Keratinocyte (primary cell): ENCODE results near the gene PITPNC1. TPM values are rescaled to one million over a fixed set of nuclear protein-coding genes. Genes with fewer than 3 reads are reported as not detected.

Experiments used
- DNase-seq: peaks from one replicate; pipeline ENCODE4 v3.0.0-alpha.2; 2011; ENCODE audit warnings: low read depth, missing footprints, low spot score
- FAIRE-seq: peaks from 2 replicates; lab custom pipeline; 2011; peaks lifted over from hg19 to GRCh38; lab: Jason Lieb, UNC
- H2AFZ ChIP-seq: 2 replicates; pipeline ENCODE4 v1.6.0; 2012; ENCODE audit warnings: low read length, control low read depth, inconsistent platforms; ENCODE audit not compliant: control insufficient read depth
- H3K27ac ChIP-seq: 2 replicates; pipeline ENCODE4 v1.5.1; 2011; ENCODE audit warnings: low read length; ENCODE audit not compliant: control insufficient read depth, insufficient read depth
- H3K27me3 ChIP-seq: 3 replicates; pipeline ENCODE4 v1.6.0; 2011; ENCODE audit warnings: low read length; ENCODE audit not compliant: control insufficient read depth, insufficient read depth; ENCODE audit errors: extremely low read depth
- H3K36me3 ChIP-seq, 2 experiments: 2 replicates in 1 of 2; 3 replicates in 1 of 2; pipeline ENCODE4 v1.5.1; 2011; ENCODE audit warnings: low read length in 2 of 2, mild to moderate bottlenecking in 1 of 2; ENCODE audit not compliant: control insufficient read depth in 2 of 2, insufficient read depth in 2 of 2; ENCODE audit errors: extremely low read depth in 1 of 2
- H3K4me1 ChIP-seq: 3 replicates; pipeline ENCODE4 v1.5.1; 2011; ENCODE audit warnings: low read length; ENCODE audit not compliant: control insufficient read depth, insufficient read depth; ENCODE audit errors: extremely low read depth
- H3K4me2 ChIP-seq: 3 replicates; pipeline ENCODE4 v1.6.0; 2011; ENCODE audit warnings: low read depth, low read length; ENCODE audit not compliant: control insufficient read depth, insufficient read depth; ENCODE audit errors: extremely low read depth
- H3K4me3 ChIP-seq, 3 experiments: fragments of 200-600 bp in 1 of 3; sonication (generic) in 1 of 3; 2 replicates in 2 of 3; 3 replicates in 1 of 3; pipeline ENCODE4 v1.5.1; 2011 to 2016; ENCODE audit warnings: low read length in 3 of 3, mild to moderate bottlenecking in 3 of 3, control low read depth in 2 of 3, inconsistent platforms in 1 of 3, low read depth in 1 of 3, mixed read lengths in 1 of 3, mixed run types in 1 of 3, moderate library complexity in 1 of 3; ENCODE audit not compliant: control insufficient read depth in 2 of 3, insufficient read depth in 2 of 3; ENCODE audit errors: extremely low read depth in 1 of 3
- H3K79me2 ChIP-seq: 2 replicates; pipeline ENCODE4 v1.6.0; 2012; ENCODE audit warnings: low read length; ENCODE audit not compliant: control insufficient read depth, insufficient read depth
- H3K9ac ChIP-seq: 3 replicates; pipeline ENCODE4 v1.6.0; 2011; ENCODE audit warnings: low read length; ENCODE audit not compliant: control insufficient read depth, insufficient read depth; ENCODE audit errors: extremely low read depth
- H3K9me1 ChIP-seq: 3 replicates; pipeline ENCODE4 v1.6.0; 2011; ENCODE audit warnings: low read length; ENCODE audit not compliant: control insufficient read depth, insufficient read depth; ENCODE audit errors: extremely low read depth
- H3K9me3 ChIP-seq: 2 replicates; pipeline ENCODE4 v1.5.1; 2012; ENCODE audit warnings: low read depth, low read length; ENCODE audit not compliant: control insufficient read depth
- H4K20me1 ChIP-seq: 3 replicates; pipeline ENCODE4 v1.6.0; 2011; ENCODE audit warnings: low read length; ENCODE audit not compliant: control insufficient read depth, insufficient read depth; ENCODE audit errors: extremely low read depth
- EZH2 ChIP-seq: IDR thresholded peaks from one replicate; pipeline ENCODE4 v1.6.1; 2012; ENCODE audit warnings: inconsistent platforms, mild to moderate bottlenecking, low read length, moderate library complexity
- dilution Hi-C: fragments of 300-500 bp; cut with MboI; formaldehyde crosslinking; loops from one replicate; pipeline ENCODE4 v1.7.0; 2020; ENCODE audit warnings: low sequenced_read_pairs; ENCODE audit not compliant: extremely low pct_ligation_motif_present
- polyA plus RNA-seq, 5 experiments: library from polyadenylated mRNA; depleted of rRNA in 3 of 5; stranded (reverse) in 3 of 5; stranded (forward) in 1 of 5; unstranded in 1 of 5; fragments of >200 nt; gene quantifications; 1 replicate in 1 of 5; 2 replicates in 3 of 5; 3 replicates in 1 of 5; pipeline versions ENCODE4 v1.2.1 to v1.2.3, GENCODE V29; 2011 to 2012; ENCODE audit warnings: missing spikeins in 2 of 5, low read depth in 1 of 5, low replicate concordance in 1 of 5
- TF ChIP-seq, protein P1 (sequence below), 3 experiments: IDR thresholded peaks in 1 of 3; conservative IDR thresholded peaks in 1 of 3; optimal IDR thresholded peaks in 1 of 3; 2 replicates in 2 of 3; 3 replicates in 1 of 3; pipeline versions ENCODE3 to v1.5.1; 2011; ENCODE audit warnings: low read length in 3 of 3, mild to moderate bottlenecking in 3 of 3, moderate library complexity in 2 of 3, control low read depth in 1 of 3, inconsistent platforms in 1 of 3; ENCODE audit not compliant: insufficient read depth in 2 of 3; ENCODE audit errors: extremely low read depth in 1 of 3

Gene PITPNC1
- polyA plus RNA-seq, 1 donor (not counting 4 experiments of a cell fraction or from before 2014, with no cell fraction given) = 24.8 TPM

GRCh38 chr17:67390646-67391361 is 13.7 kb downstream of the PITPNC1 start:
- no peaks in the 10 kb centered on the region for H3K9me1 ChIP-seq
- peaks cover 29% of the 10 kb centered on the region for H3K79me2 ChIP-seq
- DNase-seq (no peak), FAIRE-seq (no peak)
- no peak for TF ChIP-seq EZH2
- peak overlapping the region; percentile 51 for H3K27ac ChIP-seq
- dilution Hi-C loops = no loop called here
- H3K4me1 ChIP-seq = peaks cover 14% of the 10 kb centered on the region
- H3K9me3 ChIP-seq = no peaks in the 10 kb centered on the region
- H3K9ac ChIP-seq = no peak overlapping the region
- no peaks in the 10 kb centered on the region for H4K20me1 ChIP-seq
- no peak overlapping the region for H3K4me3 ChIP-seq
- H3K36me3 ChIP-seq = no peaks in the 10 kb centered on the region
- no peaks in the 10 kb centered on the region for H3K27me3 ChIP-seq
- H3K4me2 ChIP-seq = peak overlapping the region; percentile 36
- H2AFZ ChIP-seq = no peak overlapping the region

DNA sequence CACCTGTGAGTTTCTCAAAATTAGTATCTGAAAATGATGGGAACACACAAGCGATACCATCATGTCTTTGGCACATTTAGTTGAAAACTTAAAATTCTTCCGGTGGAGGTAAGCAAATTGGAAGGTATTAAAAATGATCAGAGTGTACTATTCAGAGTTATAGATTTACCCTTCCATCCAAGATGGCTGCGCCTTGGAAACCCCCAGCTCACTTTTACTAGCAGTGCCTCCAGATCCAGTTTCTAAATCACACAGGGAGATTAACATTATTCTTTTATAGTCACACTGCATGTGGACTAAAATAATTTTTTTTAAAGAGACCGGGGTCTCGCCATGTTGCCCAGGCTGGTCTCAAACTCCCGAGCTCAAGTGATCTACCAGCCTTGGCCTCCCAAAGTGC is 15.0 kb downstream of the PITPNC1 start:
- no peaks in the 10 kb centered on the region for H3K9me3 ChIP-seq
- peaks cover 24% of the 10 kb centered on the region for H3K79me2 ChIP-seq
- peaks cover 14% of the 10 kb centered on the region for H3K4me1 ChIP-seq
- no peak overlapping the region for H3K9ac ChIP-seq
- dilution Hi-C loops = no loop called here
- no peaks in the 10 kb centered on the region for H3K27me3 ChIP-seq
- no peak for TF ChIP-seq EZH2
- TF ChIP-seq, protein P1, sequence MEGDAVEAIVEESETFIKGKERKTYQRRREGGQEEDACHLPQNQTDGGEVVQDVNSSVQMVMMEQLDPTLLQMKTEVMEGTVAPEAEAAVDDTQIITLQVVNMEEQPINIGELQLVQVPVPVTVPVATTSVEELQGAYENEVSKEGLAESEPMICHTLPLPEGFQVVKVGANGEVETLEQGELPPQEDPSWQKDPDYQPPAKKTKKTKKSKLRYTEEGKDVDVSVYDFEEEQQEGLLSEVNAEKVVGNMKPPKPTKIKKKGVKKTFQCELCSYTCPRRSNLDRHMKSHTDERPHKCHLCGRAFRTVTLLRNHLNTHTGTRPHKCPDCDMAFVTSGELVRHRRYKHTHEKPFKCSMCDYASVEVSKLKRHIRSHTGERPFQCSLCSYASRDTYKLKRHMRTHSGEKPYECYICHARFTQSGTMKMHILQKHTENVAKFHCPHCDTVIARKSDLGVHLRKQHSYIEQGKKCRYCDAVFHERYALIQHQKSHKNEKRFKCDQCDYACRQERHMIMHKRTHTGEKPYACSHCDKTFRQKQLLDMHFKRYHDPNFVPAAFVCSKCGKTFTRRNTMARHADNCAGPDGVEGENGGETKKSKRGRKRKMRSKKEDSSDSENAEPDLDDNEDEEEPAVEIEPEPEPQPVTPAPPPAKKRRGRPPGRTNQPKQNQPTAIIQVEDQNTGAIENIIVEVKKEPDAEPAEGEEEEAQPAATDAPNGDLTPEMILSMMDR (optimal IDR thresholded peaks at IDR 0.05 in 1 of 3, IDR thresholded peaks at IDR 0.05 in 1 of 3, conservative IDR thresholded peaks at IDR 0.05 in 1 of 3; ENCODE audit: extremely low read depth in 1 of 3, insufficient read depth in 2 of 3, low read length in 3 of 3) = no peak
- H3K4me2 ChIP-seq = no peak overlapping the region
- H4K20me1 ChIP-seq = no peaks in the 10 kb centered on the region
- H2AFZ ChIP-seq = no peak overlapping the region
- H3K36me3 ChIP-seq = no peaks in the 10 kb centered on the region
- no peaks in the 10 kb centered on the region for H3K9me1 ChIP-seq
- FAIRE-seq (no peak), DNase-seq (no peak)
- H3K4me3 ChIP-seq = no peak overlapping the region
- H3K27ac ChIP-seq = no peak overlapping the region
